ENCODE data around the gene TFDP2.
"Not testable (repeated sequence)": the region's sequence is repeated elsewhere in the genome, so short reads cannot be mapped to it uniquely, and the experiment has no call there.

Gene TFDP2

DNA sequence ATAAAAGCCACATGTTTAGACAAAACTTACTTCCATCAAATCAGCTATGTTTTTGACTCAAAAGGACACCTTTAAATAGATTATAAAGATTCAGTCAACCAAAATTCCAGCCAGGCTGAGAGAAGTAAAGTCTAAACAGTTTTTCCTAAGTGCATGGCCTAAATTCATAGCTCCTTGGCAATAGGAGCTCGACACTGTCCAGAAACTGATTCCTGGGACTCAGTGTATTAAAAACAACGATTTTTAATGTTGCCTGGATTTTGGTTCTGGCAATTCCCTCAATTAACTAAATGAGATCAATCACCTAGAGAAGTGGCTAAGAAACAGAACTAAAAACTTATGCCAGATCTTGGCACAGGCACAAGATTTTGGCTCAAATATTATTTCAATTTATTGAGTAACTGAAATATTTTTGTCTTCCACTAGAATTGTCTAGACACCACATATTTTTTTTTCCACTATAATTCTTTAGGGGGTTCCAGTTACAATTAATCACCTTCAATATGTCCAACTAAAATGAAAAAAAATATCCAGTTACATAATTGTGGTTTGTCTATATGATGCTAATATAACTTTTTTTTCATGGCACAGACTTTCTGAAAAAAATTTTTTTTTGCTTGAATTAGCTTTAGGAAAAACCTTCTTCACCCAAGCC is 135.9 kb downstream of the TFDP2 start:
- DNase-seq: no peak

DNA sequence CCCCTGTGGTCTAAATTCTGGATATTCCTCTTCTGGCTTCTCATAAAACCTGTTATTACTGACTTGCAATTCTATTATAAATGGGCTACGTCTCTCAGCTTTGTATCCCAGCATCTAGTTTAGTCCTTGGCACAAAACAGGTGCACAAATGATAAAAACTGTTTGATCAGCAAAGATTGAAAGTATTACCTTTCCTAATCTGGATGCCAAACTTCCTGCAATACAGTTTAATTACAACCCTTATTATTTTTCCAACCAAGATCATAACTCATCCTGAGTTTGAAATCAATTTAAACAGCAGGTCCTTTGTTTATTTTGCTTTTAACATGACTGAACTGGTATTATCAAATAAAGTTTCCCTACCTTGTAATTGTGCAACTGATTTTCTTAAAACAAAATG is 140.3 kb downstream of the TFDP2 start:
- DNase-seq: no peak

DNA sequence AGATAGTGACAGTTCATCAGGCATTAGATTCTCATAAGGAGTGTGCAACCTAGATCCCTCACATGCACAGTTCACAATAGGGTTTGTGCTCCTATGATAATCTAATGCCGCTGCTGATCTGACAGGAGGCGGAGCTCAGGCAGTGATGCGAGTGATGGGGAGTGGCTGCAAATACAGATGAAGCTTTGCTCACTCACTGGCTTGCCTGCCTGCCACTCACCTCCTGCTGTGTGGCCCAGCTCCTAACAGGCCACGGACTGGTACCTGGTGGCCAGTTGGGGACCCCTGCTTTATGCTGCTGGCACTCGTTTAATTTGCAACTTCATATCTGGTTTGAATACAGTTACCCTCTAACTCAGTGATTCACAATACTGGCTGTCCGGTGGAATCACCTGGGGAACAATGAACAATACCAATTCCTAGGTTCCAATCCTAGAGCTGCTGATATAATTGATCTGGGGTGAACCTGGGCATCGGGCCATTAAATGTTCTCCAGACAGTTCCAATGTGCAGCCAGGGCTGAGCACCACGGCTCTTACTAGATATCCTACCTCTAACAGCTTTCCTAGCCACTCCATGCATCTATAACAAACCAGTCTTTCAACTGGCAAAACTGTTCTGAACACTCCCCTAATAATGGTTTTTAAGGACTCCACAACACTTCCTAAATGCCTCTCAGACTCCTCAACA is 141.5 kb downstream of the TFDP2 start:
- peak; percentile 40 for DNase-seq

DNA sequence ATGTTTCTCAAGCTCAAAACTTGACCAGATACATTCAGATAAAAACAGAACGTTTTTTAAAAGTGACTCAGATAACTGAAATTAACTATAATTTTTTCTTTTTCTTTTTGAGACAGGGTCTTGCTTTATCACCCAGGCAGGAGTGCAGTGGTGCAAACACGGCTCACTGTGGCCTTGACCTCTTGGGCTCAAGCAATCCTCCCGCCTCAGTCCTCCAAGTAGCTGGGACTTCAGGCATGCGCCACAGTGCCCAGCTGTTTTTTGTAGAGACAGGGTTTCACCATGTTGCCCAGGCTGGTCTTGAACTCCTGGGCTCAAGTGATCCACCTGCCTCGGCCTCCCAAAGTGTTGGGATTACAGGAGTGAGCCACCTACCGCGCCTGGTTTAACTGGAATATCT is 144.4 kb downstream of the TFDP2 start:
- not testable (repeated sequence) for DNase-seq

DNA sequence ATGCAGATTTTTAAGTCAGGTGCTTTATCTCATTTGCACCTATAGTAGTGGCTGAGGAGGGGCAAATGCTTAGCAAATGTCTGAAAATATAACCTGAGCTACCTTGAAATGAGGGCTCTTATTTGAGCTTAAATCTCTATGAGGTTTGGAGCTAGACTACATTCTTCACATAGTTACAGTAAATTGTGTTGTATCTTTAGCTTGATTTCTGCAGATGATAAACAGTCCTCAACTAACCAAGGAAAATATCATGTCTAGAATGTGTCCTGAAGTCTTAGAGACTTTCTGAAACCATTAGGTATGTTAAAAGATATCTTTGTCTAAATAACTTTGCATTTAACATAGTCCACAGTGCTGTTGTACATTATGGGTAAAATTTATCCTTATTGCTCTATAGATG is 145.3 kb downstream of the TFDP2 start:
- DNase-seq: no peak

DNA sequence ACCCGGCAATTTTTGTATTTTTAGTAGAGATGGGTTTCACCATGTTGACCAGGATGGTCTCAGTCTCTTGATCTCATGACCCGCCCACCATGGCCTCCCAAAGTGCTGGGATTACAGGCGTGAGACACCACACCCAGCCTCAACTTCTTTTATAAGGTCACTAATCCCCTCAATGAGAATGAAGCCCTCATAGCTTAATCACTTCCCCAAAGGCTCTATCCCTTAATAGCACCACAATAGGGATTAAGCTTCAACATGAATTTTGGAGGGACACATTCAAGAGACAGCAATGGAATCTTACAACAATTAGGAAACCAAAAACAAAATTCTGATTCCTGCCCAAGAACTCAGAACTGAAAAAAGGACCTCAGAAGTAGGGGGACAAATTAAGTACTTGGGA is 146.1 kb downstream of the TFDP2 start:
- DNase-seq: no peak

DNA sequence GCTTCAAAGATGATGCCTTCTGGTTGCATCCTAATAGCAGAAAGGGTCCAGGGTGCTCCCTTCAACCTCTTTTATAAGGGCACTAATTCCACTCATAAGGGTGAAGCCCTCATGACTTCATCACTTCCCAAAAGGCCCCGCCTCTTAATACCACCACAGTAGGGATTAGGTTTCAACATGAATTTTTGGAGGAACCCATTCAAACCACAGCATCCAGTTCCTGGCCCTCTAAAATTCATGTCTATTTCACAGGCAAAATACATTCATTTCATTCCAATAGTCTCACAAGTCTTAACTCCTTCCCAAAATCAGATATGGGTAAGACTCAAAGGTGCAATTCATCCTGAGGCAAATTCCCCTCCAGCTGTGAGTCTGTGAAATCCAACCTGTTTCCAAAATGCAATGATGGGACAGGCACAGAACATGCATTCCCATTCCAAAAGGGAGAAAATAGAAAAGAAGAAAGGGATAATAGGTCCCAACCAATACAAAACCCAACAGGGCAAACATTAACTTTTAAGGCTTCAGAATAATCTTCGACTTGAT is 148.9 kb downstream of the TFDP2 start:
- no peak for DNase-seq

DNA sequence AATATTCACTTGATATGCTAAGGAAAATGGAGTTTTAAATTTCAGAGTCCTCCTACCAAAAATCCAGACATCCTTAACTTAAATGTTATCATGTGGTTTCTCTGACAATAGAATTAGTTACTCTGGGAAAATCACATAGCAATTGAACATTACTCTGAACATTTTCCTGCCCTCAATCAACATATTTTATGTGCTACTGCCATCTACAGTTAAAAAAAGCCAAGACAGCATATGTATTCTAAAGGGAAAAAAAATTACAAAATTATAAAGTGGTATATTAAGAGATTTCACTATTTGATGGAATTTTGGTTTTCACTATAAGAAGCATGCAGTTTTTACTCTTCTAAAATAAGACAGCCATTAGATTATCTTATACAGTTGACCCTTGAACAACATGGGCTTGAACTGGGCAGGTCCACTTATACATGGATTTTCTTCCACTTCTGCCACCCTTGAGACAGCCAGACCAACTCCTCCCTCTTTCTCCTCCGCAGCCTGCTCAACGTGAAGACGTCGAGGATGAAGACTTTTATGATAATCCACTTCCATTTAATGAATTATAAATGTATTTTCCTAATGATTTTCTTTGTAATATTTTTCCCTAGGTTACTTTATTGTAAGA is 150.6 kb downstream of the TFDP2 start:
- peak; percentile 40 for DNase-seq

DNA sequence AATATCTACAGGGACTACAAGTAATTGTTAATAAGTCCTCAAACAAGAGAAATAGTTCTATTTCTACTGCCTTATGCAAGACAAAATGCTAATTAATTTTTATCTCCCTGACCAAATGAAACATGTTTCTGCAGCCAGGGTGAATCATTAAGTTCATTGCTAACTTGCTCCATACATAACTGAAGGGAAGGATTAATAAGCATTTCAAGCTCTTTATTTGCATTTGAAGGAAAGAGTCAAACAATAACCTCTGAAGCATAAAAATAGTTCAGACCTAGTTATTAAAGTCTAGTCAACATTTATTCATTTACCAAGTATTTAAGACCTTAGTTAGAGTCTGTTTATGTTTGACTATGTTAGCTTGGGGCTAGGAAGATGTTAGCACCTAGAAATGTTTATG is 152.9 kb downstream of the TFDP2 start:
- no peak for DNase-seq

DNA sequence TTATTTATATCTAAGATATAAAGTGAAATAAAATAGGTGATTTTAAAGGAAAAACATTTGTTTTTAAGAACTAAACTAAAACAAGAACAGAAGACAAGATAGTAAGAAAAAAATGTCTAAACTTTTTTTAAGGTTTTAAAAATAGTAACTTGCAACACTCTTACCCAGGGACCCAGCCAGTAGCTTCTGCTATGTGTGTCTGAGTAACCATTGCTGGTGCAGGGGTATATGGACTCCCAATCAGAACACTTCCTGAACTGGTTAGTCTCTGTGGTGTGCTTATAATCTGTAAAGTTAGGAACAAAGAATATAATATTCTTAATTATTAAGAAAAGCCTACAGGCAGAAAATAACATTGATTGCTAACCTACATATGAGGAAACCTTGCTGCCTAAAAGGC is 154.5 kb downstream of the TFDP2 start:
- DNase-seq: no peak

DNA sequence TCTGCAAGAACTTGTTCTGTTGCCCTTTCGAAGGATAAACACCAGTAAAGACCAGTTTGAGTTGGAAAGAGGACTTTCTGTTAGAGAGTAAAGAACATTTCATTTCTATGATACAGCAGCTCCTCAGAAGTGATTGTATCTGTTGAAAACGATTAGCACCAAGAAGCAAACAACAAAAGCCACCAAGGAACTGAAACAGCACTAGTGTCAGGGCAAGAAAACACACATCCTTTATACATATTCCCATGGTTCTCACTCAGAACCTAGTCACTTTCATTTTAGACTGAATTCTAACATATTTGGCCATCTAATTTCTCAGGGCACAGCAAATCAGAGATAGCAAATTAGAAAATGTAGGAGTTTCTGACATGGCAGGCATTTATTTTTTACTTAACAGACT is 156.8 kb downstream of the TFDP2 start:
- DNase-seq: no peak

DNA sequence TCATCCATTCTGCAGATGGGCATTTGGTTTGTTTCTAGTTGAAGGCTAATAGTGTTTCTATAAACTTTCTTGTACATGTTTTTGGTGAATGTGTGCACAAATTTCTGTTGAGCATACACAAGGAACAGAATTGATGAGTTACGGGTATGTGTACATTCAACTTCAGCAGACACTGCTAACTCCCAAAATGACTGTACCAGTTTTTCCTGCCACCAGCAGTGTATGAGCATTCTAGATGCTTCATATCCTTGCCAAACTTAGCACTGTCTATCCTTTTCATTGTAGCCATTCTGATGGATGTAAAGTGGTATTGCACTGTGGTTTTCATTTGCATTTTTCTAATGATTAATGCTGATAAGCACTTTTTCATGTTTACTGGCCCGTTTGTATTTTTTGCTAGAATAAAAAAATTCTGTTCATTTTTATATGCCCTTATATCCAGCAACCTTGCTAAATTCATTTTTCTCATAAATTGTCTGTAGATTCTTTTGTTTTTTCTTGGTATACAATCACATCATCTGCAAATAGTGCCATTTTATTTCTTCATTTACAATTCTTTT is 162.7 kb downstream of the TFDP2 start:
- DNase-seq: no peak

DNA sequence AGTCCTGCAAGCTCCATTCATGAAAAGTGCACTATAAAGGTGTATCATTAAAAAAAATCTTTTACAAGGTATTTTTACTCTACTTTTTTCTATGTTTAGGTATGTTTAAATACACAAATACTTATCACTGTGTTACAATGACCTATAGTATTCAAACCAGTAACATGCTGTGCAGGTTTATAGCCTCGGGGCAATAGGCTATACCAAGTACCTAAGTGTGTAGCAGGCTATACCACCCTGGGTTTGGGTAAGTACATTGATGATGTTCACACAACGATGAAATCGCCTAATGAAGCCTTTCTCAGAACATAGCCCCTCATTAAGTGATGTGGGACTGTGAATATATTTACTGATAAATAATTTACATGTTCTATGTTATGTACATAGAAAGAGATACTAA is 168.3 kb downstream of the TFDP2 start:
- DNase-seq: no peak

DNA sequence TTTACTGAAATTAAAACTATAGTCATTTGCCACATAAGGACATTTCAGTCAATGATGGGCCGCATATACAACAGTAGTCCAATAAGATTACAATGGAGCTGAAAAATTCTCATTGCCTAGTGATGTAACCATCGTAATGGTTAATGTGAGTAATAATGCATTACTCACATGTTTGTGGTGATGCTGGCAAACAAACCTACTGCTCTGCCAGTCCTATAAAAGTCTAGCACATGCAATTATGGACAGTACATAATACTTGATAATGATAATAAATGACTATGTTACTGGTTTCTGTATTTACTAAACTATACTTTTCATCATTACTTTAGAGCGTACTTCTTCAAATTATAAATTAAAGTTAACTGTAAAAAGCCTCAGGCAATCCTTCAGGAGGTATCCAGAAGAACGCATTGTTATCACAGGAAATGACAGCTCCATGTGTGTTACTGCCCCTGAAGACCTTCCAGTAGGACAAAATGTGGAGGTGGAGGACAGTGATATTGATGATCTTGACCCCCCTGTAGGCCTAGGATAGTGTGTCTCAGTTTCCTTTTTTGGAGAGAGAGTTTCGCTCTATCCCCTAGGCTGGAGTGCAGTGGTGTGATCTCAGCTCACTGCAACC is 170.2 kb downstream of the TFDP2 start:
- no peak for DNase-seq

DNA sequence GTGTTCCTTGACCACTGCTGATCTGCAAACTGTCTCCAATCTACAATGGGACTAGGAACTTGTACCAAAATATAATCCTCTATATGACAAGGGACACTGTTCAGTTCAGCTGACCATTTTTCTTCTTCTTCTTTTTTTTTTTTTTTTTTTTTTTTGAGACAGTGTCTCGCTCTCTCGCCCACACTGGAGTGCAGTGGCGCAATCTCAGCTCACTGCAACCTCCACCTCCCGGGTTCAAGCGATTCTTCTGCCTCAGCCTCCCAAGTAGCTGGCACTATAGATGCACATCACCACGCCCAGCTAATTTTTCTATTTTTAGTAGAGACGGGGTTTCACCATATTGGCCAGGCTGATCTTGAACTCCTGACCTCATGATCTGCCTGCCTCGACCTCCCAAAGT is 174.6 kb downstream of the TFDP2 start:
- DNase-seq: not testable (repeated sequence)

DNA sequence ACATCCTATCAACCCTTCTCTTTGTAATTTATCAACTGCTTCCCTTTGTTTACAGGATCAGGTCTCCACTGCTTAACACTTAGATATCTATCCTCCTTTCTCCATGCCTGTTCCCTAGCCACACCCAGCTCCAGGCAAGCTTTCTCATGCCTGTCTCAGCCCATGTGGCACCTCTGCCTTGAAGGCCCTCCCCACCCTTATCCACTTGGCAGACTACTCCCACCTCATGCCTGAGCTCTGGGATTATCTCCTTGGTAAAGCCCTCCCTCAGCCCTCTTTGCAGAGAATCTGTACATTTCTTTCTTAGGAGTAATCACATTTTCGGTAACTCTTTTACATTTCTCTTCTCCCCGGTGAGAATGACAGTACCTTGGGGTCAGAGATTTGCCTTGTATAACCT is 176.9 kb downstream of the TFDP2 start:
- DNase-seq: no peak

DNA sequence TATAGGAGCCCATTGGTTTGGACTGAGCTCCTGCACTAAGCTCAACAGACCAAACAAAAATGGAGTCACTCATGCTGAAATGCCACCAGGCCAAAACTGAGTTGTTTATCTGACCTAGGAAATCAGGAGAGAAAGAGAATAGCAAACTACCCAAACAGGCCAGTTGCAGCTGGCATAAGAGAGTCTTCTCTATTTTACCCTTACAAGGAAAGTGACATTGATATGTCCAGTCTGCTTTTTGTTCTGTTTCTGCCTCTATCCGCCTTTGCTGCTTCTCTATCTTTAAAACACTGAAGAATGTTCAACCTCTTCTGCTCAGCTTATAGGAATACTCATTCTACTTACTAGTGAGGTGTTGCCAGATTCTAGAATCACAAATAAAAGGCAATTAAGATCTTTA is 177.8 kb downstream of the TFDP2 start:
- no peak for DNase-seq

DNA sequence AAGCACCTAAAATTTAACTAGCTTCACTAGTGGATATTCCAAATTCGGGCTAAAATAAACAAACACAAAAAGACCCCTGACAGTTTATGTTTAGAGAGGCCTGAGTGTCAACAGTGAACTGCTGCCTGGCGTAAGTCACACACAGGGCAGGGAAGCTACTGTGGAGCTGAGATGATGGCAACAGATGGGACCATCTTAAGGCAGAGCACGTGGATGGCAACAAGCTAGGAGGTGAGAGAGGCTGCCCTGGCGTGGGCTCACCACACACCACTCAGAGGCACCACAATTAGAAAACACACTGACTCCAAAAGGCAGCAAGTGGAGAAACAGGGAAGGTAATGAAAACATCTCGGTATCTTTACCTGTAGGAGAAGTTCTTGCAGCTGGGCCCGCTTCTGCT is 179.6 kb downstream of the TFDP2 start:
- DNase-seq: no peak

DNA sequence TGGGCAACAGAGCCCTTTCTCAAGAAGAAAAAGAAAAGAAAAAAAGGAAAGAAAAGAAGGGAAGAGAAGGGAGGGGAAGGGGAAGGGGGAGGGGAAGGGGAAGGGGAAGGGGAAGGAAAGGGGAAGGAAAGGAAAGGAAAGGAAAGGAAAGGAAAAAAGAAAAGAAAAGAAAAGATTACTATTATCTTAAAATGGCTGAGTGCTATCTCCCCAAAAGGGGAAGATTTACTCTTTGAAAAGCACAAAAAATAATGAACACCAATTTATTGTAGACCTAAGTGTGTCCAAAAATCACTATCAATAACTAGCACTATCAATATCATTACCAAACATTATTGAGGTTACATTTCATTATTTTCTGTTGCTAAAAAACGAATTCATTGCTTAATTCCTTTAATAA is 183.9 kb downstream of the TFDP2 start:
- no peak for DNase-seq

DNA sequence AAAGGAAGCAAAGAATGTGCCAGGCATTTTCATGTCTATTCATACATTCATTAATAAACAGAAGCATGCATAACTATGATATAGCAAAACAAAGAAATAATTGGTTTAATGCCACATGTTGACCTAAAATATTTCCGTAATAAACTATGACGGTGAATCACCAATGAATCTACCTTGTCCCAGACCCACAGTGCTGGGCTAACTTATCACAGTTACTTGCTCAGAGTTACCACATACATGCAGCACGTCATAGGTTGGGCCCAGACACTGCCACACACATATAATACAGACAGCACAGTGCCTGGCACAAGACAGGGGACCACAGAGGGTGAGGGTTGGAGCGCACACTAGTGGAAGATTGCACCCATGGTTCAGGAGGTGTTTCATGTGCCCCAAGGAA is 186.0 kb downstream of the TFDP2 start:
- DNase-seq: no peak

DNA sequence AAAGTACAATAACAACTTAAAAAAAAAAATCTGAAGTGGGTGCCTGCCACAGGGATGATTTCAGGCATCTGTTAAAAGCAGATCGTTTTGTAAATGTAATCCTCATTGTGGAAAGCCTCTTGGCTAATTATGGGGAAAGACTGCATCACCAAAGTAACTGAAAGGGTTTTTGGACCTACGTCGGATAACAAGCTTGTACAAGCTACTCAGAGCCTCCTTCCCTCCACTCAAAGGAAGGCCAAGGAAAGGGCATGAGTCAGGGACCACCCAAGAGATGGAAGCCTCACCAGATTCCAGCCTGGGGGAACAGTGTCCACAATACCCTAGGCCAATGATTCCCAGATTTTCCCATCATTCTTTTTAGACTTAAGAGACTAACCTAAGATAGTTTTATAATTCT is 188.6 kb downstream of the TFDP2 start:
- DNase-seq: no peak

DNA sequence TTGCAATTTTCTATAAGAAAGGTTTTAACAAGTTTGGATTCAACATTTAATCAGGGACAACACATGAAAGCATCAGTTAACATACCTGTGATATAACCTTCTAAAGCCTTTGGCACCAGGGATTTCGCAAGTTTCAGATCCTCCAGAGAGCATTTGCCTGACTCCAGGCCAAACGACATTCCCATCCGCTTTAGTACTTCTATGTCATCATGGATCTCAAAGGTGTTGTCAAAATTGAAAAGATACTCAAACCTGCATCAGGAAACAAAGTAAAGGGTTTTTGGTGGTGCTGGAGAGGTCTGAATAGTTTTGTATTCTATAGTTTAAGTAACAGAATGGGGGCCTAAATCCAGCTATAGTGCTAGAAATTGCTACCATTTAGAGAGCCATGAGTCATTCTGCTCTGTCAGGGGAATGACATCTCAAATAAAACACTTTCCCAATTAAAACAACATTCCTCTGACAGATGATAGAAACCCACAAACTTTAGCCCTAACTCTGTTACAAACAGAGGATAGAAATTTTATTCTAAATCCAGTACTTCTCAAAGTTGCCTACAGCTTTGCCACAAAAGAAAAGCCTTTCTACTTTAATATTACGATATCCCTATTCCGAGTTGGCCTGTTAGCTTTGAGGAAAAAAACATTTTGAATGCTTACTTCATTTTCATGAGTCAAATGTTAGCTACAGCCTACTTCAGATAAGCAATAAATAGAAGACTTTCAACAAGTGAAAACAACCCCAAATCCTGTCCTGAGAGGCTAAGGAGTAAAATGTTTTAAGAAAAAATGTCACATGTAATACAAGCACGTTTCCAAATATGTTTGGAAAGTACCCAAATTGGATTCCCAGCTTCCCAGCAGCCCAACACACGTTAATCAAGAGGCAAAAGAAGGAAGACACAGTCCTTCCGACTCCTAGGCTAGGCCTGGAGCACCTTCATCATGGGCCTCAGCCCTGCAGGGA is 189.5 kb downstream of the TFDP2 start:
- DNase-seq: no peak

Measured in hematopoietic multipotent progenitor cell treated with erythropoietin and hydrocortisone succinate and interleukin-3 and kit ligand, for 6 days (in vitro differentiated cells).